ENCODE measurements around the gene LSAMP. TPM values are rescaled to one million over a fixed set of nuclear protein-coding genes. Genes with fewer than 3 reads are reported as not detected.

Gene LSAMP
- total and polyA plus RNA-seq, 9 of the 15 experiments (the other 6 are each of a cell fraction or from before 2014, with no cell fraction given), result 0.09 to 0.11 TPM; not detected in 7

GRCh38 chr3:116338713-116339112, 106.6 kb downstream of the LSAMP start:
- H3K27me3 ChIP-seq (ENCODE audit: control insufficient read depth in 2 of 2, insufficient read depth in 2 of 2, low read length in 2 of 2), result no peaks in the 10 kb centered on the region
- H3K9me1 ChIP-seq (ENCODE audit: control insufficient read depth, insufficient read depth, low read length), result no peaks in the 10 kb centered on the region
- ATAC-seq (no peak), FAIRE-seq (no peak), DNase-seq (ENCODE audit: extremely low read depth in 1 of 4, low spot score in 3 of 4) (no peak)
- no peak overlapping the region for H3K4me3 ChIP-seq
- H3K4me1 ChIP-seq (replicated peaks in 1 of 2; ENCODE audit: control insufficient read depth in 2 of 2, insufficient read depth in 2 of 2, low read length in 2 of 2), result no peaks in the 10 kb centered on the region
- TF ChIP-seq NR1H2 (CRISPR knock-in tag; IDR thresholded peaks at IDR 0.05), result no peak
- TF ChIP-seq CXXC5 (CRISPR knock-in tag; IDR thresholded peaks at IDR 0.05), result no peak
- no peak for TF ChIP-seq MGA (IDR thresholded peaks at IDR 0.05)
- no peak for TF ChIP-seq ARHGAP35 (IDR thresholded peaks at IDR 0.05; ENCODE audit: partially characterized antibody)
- TF ChIP-seq HINFP (tag; conservative IDR thresholded peaks at IDR 0.05; ENCODE audit: low read depth), result no peak
- no peak for TF ChIP-seq SPI1 (IDR thresholded peaks at IDR 0.05; ENCODE audit: borderline replicate concordance, low read depth, low read length)
- H3K36me3 ChIP-seq (ENCODE audit: control insufficient read depth, insufficient read depth, low read length), result no peaks in the 10 kb centered on the region
- H2AFZ ChIP-seq (ENCODE audit: low read depth, low read length), result no peak overlapping the region
- no peaks in the 10 kb centered on the region for H3K9me3 ChIP-seq (replicated peaks; ENCODE audit: control insufficient read depth, insufficient read depth, low read depth, low read length)
- H3K4me2 ChIP-seq (ENCODE audit: insufficient read depth, low read length), result no peak overlapping the region
- no peaks in the 10 kb centered on the region for H3K79me2 ChIP-seq (ENCODE audit: control insufficient read depth, insufficient read depth, low read length)
- no peak overlapping the region for H3K9ac ChIP-seq (ENCODE audit: insufficient read depth in 1 of 2, low read depth in 2 of 2, low read length in 2 of 2)
- in situ Hi-C loops (cut with MboI) (no loop called here), intact Hi-C loops (cut with micrococcal nuclease) (no loop called here)
- no peak overlapping the region for H3K27ac ChIP-seq (ENCODE audit: extremely low read depth, low read depth, low read length)
- ChIA-PET POLR2A (no interaction called here), CTCF (ENCODE audit: low intra/inter-chr PET ratio) (no interaction called here)
- BruUV-seq (replicated peaks), result no TSS peak
- WGBS (ENCODE audit: insufficient coverage, low coverage, missing lambda C conversion rate), result 9% methylated on average over 3 of the region's 3 CpGs
- no peaks in the 10 kb centered on the region for H4K20me1 ChIP-seq (replicated peaks; ENCODE audit: control insufficient read depth, insufficient read depth, low read length)
